Inferior parietal cortex (tissue), 1 donor: Measurements from ENCODE around the gene ACBD6.

Source experiments
- DNase-seq: peaks from one replicate; pipeline ENCODE4 v3.0.0-alpha.2; 2016; ENCODE audit errors: extremely low spot score

Gene ACBD6

GRCh38 chr1:180372728-180373127 lies 129.6 kb downstream of the ACBD6 start:
- no peak for DNase-seq

GRCh38 chr1:180370597-180370996 lies 131.8 kb downstream of the ACBD6 start:
- no peak for DNase-seq

- DNase-seq, result no peak
Observed at GRCh38 chr1:180370188-180370587, 132.2 kb downstream of the ACBD6 start.

GRCh38 chr1:180369061-180369460 lies 133.3 kb downstream of the ACBD6 start:
- DNase-seq, result no peak

- DNase-seq, result no peak
Observed at GRCh38 chr1:180366371-180367068, 135.9 kb downstream of the ACBD6 start.

GRCh38 chr1:180365039-180365438 lies 137.3 kb downstream of the ACBD6 start:
- no peak for DNase-seq

- no peak for DNase-seq
Observed at GRCh38 chr1:180363246-180363995, 139.0 kb downstream of the ACBD6 start.

GRCh38 chr1:180360333-180361075 lies 141.9 kb downstream of the ACBD6 start:
- no peak for DNase-seq

- no peak for DNase-seq
Observed at GRCh38 chr1:180358649-180359048, 143.7 kb downstream of the ACBD6 start.

- no peak for DNase-seq
Observed at GRCh38 chr1:180353945-180354344, 148.4 kb downstream of the ACBD6 start.

- no peak for DNase-seq
Observed at GRCh38 chr1:180352588-180352987, 149.8 kb downstream of the ACBD6 start.

GRCh38 chr1:180352021-180352420 lies 150.4 kb downstream of the ACBD6 start:
- DNase-seq, result no peak

- peak; percentile 7 for DNase-seq
Observed at GRCh38 chr1:180345148-180345547, 157.2 kb downstream of the ACBD6 start.

- DNase-seq, result peak; percentile 50
Observed at GRCh38 chr1:180343921-180344769, 158.2 kb downstream of the ACBD6 start.

- DNase-seq, result no peak
Observed at GRCh38 chr1:180327089-180327488, 175.3 kb downstream of the ACBD6 start.

- no peak for DNase-seq
Observed at GRCh38 chr1:180312926-180313325, 189.5 kb downstream of the ACBD6 start.

GRCh38 chr1:180311011-180311730 lies 191.2 kb downstream of the ACBD6 start:
- DNase-seq, result no peak

GRCh38 chr1:180310095-180310494 lies 192.3 kb downstream of the ACBD6 start:
- no peak for DNase-seq

GRCh38 chr1:180309338-180309737 lies 193.0 kb downstream of the ACBD6 start:
- DNase-seq, result no peak

- DNase-seq, result no peak
Observed at GRCh38 chr1:180301135-180301742, 201.1 kb downstream of the ACBD6 start.
